Measurements from ENCODE around the gene MTOR. TPM values are rescaled to one million over a fixed set of nuclear protein-coding genes. Genes with fewer than 3 reads are reported as not detected.

MTOR gene
- total RNA-seq, 1 donor from 2014 or later, result 53.0 TPM

- no peaks in the 10 kb centered on the region for H3K27me3 Mint-ChIP-seq
- H3K4me3 Mint-ChIP-seq, result no peak overlapping the region
- H3K9me3 Mint-ChIP-seq, result no peaks in the 10 kb centered on the region
- no peak for TF ChIP-seq CTCF (conservative IDR thresholded peaks at IDR 0.05)
- DNase-seq (ENCODE audit: extremely low spot score, unreplicated experiment), result no peak
- H3K27ac Mint-ChIP-seq, result no peak overlapping the region
- peaks cover 12% of the 10 kb centered on the region for H3K36me3 Mint-ChIP-seq
- peaks cover 29% of the 10 kb centered on the region for H3K4me1 Mint-ChIP-seq (ENCODE audit: unreplicated experiment)
Observed at GRCh38 chr1:11176081-11176706, 86.2 kb downstream of the MTOR start.

- peaks cover 11% of the 10 kb centered on the region for H3K36me3 Mint-ChIP-seq
- TF ChIP-seq CTCF (conservative IDR thresholded peaks at IDR 0.05), result no peak
- no peak overlapping the region for H3K4me3 Mint-ChIP-seq
- H3K27me3 Mint-ChIP-seq, result no peaks in the 10 kb centered on the region
- H3K4me1 Mint-ChIP-seq (ENCODE audit: unreplicated experiment), result peaks cover 28% of the 10 kb centered on the region
- H3K9me3 Mint-ChIP-seq, result no peaks in the 10 kb centered on the region
- DNase-seq (ENCODE audit: extremely low spot score, unreplicated experiment), result no peak
- peak overlapping the region; percentile 31 for H3K27ac Mint-ChIP-seq
Observed at GRCh38 chr1:11175461-11175860, 86.9 kb downstream of the MTOR start.

GRCh38 chr1:11174261-11174942, 87.9 kb downstream of the MTOR start:
- H3K27ac Mint-ChIP-seq, result no peak overlapping the region
- H3K9me3 Mint-ChIP-seq, result no peaks in the 10 kb centered on the region
- peaks cover 21% of the 10 kb centered on the region for H3K4me1 Mint-ChIP-seq (ENCODE audit: unreplicated experiment)
- H3K36me3 Mint-ChIP-seq, result peaks cover 9% of the 10 kb centered on the region
- H3K27me3 Mint-ChIP-seq, result no peaks in the 10 kb centered on the region
- no peak for TF ChIP-seq CTCF (conservative IDR thresholded peaks at IDR 0.05)
- no peak overlapping the region for H3K4me3 Mint-ChIP-seq
- no peak for DNase-seq (ENCODE audit: extremely low spot score, unreplicated experiment)

- Mint-ChIP-seq H3K36me3 (peaks cover 9% of the 10 kb centered on the region), H3K9me3 (no peaks in the 10 kb centered on the region), H3K4me3 (no peak overlapping the region), H3K4me1 (ENCODE audit: unreplicated experiment) (peaks cover 8% of the 10 kb centered on the region), H3K27me3 (no peaks in the 10 kb centered on the region), H3K27ac (no peak overlapping the region)
- no peak for DNase-seq (ENCODE audit: extremely low spot score, unreplicated experiment)
- TF ChIP-seq CTCF (conservative IDR thresholded peaks at IDR 0.05), result no peak
Observed at GRCh38 chr1:11170102-11170501, 92.2 kb downstream of the MTOR start.

GRCh38 chr1:11169202-11169601, 93.1 kb downstream of the MTOR start:
- Mint-ChIP-seq H3K9me3 (no peaks in the 10 kb centered on the region), H3K36me3 (peaks cover 10% of the 10 kb centered on the region), H3K27me3 (no peaks in the 10 kb centered on the region), H3K4me3 (no peak overlapping the region), H3K4me1 (ENCODE audit: unreplicated experiment) (peaks cover 4% of the 10 kb centered on the region), H3K27ac (no peak overlapping the region)
- DNase-seq (ENCODE audit: extremely low spot score, unreplicated experiment), result no peak
- no peak for TF ChIP-seq CTCF (conservative IDR thresholded peaks at IDR 0.05)

Data from type B pancreatic cell (in vitro differentiated cells).